Gastroesophageal sphincter (tissue), 4 donors: ENCODE measurements around the gene GPR183. TPM values are rescaled to one million over a fixed set of nuclear protein-coding genes. Genes with fewer than 3 reads are reported as not detected.
A peak's percentile ranks its signal among the peaks of the same experiment; 100 is the strongest.

ENCODE experiments used
- ATAC-seq: fragments of 150-250 bp; one replicate; pipeline ENCODE4 v1.9.1; 2016; ENCODE audit warnings: mild to moderate bottlenecking, moderate library complexity
- H3K27ac ChIP-seq, 4 donors: fragments of 200-600 bp; sonication (generic) in 3 of 4; 1 replicate in 3 of 4; 2 replicates in 1 of 4; pipeline ENCODE4 v1.5.1; 2016 to 2019
- H3K27me3 ChIP-seq: fragments of 200-600 bp; sonication (generic); one replicate; pipeline ENCODE4 v1.5.1; 2019
- H3K36me3 ChIP-seq, 2 donors: fragments of 200-600 bp; sonication (generic); one replicate each; pipeline ENCODE4 v1.5.1; 2019; ENCODE audit warnings: control low read depth in 1 of 2
- H3K4me1 ChIP-seq, 3 donors: fragments of 200-600 bp; sonication (generic); 1 replicate in 2 of 3; 2 replicates in 1 of 3; pipeline ENCODE4 v1.5.1; 2016 to 2019; ENCODE audit warnings: control low read depth in 2 of 3
- H3K4me3 ChIP-seq, 2 donors: fragments of 200-600 bp; sonication (generic); one replicate each; pipeline ENCODE4 v1.5.1; 2019; ENCODE audit warnings: mild to moderate bottlenecking in 1 of 2, moderate library complexity in 1 of 2
- H3K9me3 ChIP-seq, 3 donors: fragments of 200-600 bp; sonication (generic); one replicate each; pipeline ENCODE4 v1.5.1; 2017 to 2019; ENCODE audit warnings: control low read depth in 2 of 3
- EP300 ChIP-seq: sonication (generic); formaldehyde crosslinking; IDR thresholded peaks from one replicate; pipeline ENCODE4 v1.6.1; 2017; ENCODE audit warnings: antibody characterized with exemption, mild to moderate bottlenecking
- POLR2A ChIP-seq, 2 donors: fragments of 450-650 bp; IDR thresholded peaks; one replicate each; pipeline ENCODE4 v1.6.1; 2017; ENCODE audit warnings: antibody characterized with exemption in 2 of 2, mild to moderate bottlenecking in 2 of 2, moderate library complexity in 1 of 2
- POLR2AphosphoS5 ChIP-seq: sonication (generic); formaldehyde crosslinking; IDR thresholded peaks from one replicate; pipeline ENCODE4 v1.6.1; 2017; ENCODE audit warnings: antibody characterized with exemption
- WGBS, 2 donors: methylation state at CpG; one replicate each; pipeline ENCODE4 v1.1.5; 2018; ENCODE audit warnings: low coverage in 1 of 2; 5-methylcytosine and 5-hydroxymethylcytosine counted together
- total RNA-seq, 4 donors: library from RNA; depleted of rRNA; stranded (reverse); fragments of >200 nt; gene quantifications; one replicate each; pipeline ENCODE4 v1.1.0, GENCODE V29; 2016
- TF ChIP-seq, protein P1 (sequence below), 4 experiments: fragments of 200-600 bp in 2 of 4; fragments of 450-650 bp in 2 of 4; sonication (generic) in 1 of 4; IDR thresholded peaks; one replicate each; pipeline ENCODE4 v1.5.1; 2017 to 2019; ENCODE audit warnings: antibody characterized with exemption in 4 of 4, mild to moderate bottlenecking in 2 of 4, moderate library complexity in 2 of 4

Gene GPR183
- total RNA-seq, 4 donors from 2014 or later = 11.5 to 23.8 (median 18.1) TPM

DNA sequence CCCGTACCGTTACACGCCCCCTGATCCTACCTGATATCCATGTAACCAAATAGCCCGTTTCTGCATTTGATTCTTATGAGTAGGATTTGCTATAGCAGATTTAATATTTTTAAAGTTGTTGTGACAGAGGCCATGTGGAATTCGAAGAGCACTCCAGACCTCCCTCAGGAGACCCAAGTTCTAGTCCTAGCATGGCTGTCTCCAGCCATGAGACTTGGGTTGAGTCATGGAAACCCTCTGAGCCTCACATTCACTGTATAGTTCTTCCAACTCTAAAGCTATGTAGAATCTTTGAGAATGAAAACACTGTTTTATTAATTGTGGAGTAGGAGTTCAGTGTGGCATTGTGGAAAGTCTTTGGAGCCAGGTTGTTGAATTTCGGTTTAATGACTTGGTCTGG lies 8.0 kb upstream of the GPR183 start:
- TF ChIP-seq EP300 = no peak
- no peak for TF ChIP-seq POLR2AphosphoS5
- TF ChIP-seq POLR2A (IDR thresholded peaks at IDR 0.05) = no peak
- TF ChIP-seq, protein P1, sequence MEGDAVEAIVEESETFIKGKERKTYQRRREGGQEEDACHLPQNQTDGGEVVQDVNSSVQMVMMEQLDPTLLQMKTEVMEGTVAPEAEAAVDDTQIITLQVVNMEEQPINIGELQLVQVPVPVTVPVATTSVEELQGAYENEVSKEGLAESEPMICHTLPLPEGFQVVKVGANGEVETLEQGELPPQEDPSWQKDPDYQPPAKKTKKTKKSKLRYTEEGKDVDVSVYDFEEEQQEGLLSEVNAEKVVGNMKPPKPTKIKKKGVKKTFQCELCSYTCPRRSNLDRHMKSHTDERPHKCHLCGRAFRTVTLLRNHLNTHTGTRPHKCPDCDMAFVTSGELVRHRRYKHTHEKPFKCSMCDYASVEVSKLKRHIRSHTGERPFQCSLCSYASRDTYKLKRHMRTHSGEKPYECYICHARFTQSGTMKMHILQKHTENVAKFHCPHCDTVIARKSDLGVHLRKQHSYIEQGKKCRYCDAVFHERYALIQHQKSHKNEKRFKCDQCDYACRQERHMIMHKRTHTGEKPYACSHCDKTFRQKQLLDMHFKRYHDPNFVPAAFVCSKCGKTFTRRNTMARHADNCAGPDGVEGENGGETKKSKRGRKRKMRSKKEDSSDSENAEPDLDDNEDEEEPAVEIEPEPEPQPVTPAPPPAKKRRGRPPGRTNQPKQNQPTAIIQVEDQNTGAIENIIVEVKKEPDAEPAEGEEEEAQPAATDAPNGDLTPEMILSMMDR (IDR thresholded peaks at IDR 0.05) = no peak
- peak overlapping the region in 1 of 4 donors; percentile 19 for H3K27ac ChIP-seq

DNA sequence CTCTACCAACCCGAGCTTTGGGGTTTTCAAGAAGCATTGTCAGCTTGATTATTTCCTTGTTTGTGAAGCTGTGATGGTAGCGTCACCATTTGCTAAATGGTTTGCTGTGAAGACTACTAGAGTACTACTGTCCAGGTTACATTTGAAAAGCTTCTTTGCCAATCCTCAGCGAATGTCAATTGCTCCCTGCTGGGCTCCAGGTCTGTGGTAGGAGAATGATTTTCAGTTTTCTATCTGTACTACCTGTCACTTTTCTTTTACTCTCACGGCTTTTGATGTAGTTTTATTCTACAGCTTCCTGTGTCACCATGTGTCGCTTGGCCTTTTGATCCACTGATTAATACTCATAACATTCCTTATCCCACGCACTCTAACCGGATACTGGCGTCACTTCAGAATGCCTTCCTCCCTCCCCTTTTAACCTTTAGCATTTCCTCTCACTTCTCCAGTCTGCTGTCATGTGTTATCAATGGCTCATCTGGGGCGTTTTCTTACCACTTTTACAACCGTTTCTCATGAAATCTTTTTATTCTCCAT lies 7.5 kb upstream of the GPR183 start:
- Histone ChIP-seq H3K36me3 (peaks cover 0 to 12% of the 10 kb centered on the region in 2 donors), H3K4me1 (peaks cover 2 to 35% (median 10%) of the 10 kb centered on the region in 3 donors), H3K27ac (peak overlapping the region in 1 of 4 donors; percentile 19), H3K4me3 (no peak overlapping the region), H3K27me3 (no peaks in the 10 kb centered on the region), H3K9me3 (no peaks in the 10 kb centered on the region)
- TF ChIP-seq POLR2AphosphoS5 = peak; percentile 16
- TF ChIP-seq POLR2A (IDR thresholded peaks at IDR 0.05) = no peak
- 80 to 86% methylated on average over 10 of the region's 10 CpGs for WGBS, 2 donors
- no peak for ATAC-seq

More for the DNA sequence above, 8.0 kb upstream of the GPR183 start:
- Histone ChIP-seq H3K4me1 (peaks cover 0 to 35% (median 5%) of the 10 kb centered on the region in 3 donors), H3K4me3 (no peak overlapping the region), H3K27me3 (no peaks in the 10 kb centered on the region), H3K36me3 (peaks cover 0 to 12% of the 10 kb centered on the region in 2 donors), H3K9me3 (no peaks in the 10 kb centered on the region)
- ATAC-seq = no peak
- WGBS, 2 donors = 94% methylated on average over 5 to 6 of the region's 6 CpGs

DNA sequence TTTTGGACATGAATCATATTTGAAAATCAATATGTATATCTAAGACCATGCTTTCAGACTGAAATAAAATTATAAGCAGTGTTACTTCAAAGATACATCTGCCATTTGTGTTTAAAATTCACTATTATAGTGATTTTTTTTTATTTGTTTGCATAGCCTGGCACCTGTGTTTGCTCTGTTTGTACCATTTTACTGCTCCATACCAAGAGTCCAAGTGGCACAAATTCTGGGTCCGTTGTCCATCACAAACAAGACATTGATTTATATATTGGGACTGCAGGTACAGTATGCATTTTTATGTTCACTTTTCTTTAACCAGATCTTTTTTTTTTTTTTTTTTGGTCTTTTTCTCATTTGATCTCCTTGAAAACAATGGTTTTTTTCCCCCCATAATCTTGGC lies 6.7 kb upstream of the GPR183 start:
- 92 to 94% methylated on average over 1 of the region's 1 CpG for WGBS, 2 donors
- peaks cover 2 to 38% (median 12%) of the 10 kb centered on the region in 3 donors for H3K4me1 ChIP-seq
- ATAC-seq = no peak
- no peak overlapping the region for H3K4me3 ChIP-seq
- peak overlapping the region in 2 of 4 donors; percentile 75 to 78 for H3K27ac ChIP-seq
- no peaks in the 10 kb centered on the region for H3K27me3 ChIP-seq
- no peaks in the 10 kb centered on the region for H3K9me3 ChIP-seq
- H3K36me3 ChIP-seq = peaks cover 0 to 12% of the 10 kb centered on the region in 2 donors
- TF ChIP-seq EP300 (no peak), POLR2AphosphoS5 (no peak), POLR2A (IDR thresholded peaks at IDR 0.05) (no peak)
- TF ChIP-seq, protein P1 (IDR thresholded peaks at IDR 0.05) = no peak

GRCh38 chr13:99313501-99313900 lies 6.3 kb upstream of the GPR183 start:
- ATAC-seq = no peak
- Histone ChIP-seq H3K27ac (peak overlapping the region in 3 of 4 donors; percentile 67 to 78 (median 75)), H3K36me3 (peaks cover 0 to 9% of the 10 kb centered on the region in 2 donors), H3K4me3 (no peak overlapping the region), H3K9me3 (no peaks in the 10 kb centered on the region), H3K27me3 (no peaks in the 10 kb centered on the region), H3K4me1 (peaks cover 2 to 43% (median 12%) of the 10 kb centered on the region in 3 donors)
- WGBS, 2 donors = 55 to 80% methylated on average over 2 to 3 of the region's 3 CpGs
- TF ChIP-seq POLR2A (IDR thresholded peaks at IDR 0.05) (no peak), POLR2AphosphoS5 (no peak), EP300 (no peak)
- TF ChIP-seq, protein P1 (IDR thresholded peaks at IDR 0.05) = no peak

GRCh38 chr13:99312493-99312883 lies 5.3 kb upstream of the GPR183 start:
- ATAC-seq = peak; percentile 92
- H3K4me3 ChIP-seq = no peak overlapping the region
- TF ChIP-seq EP300 (no peak), POLR2AphosphoS5 (peak; percentile 67), POLR2A (IDR thresholded peaks at IDR 0.05) (peak in 1 of 2 donors; percentile 24)
- WGBS, 2 donors = 78 to 83% methylated on average over 3 to 7 of the region's 7 CpGs
- H3K36me3 ChIP-seq = no peaks in the 10 kb centered on the region
- H3K9me3 ChIP-seq = no peaks in the 10 kb centered on the region
- peaks cover 10 to 53% (median 15%) of the 10 kb centered on the region in 3 donors for H3K4me1 ChIP-seq
- peak overlapping the region in 3 of 4 donors; percentile 67 to 78 (median 75) for H3K27ac ChIP-seq
- no peaks in the 10 kb centered on the region for H3K27me3 ChIP-seq
